Upper lobe of left lung (tissue), 6 donors: ENCODE results near the gene SHMT1. TPM values are rescaled to one million over a fixed set of nuclear protein-coding genes. Genes with fewer than 3 reads are reported as not detected.

Source experiments
- ATAC-seq, 2 donors: fragments of 200-7000 bp; cut with Tn5 transposase; one replicate each; pipeline ENCODE4 v1.9.1; 2022; ENCODE audit warnings: mild to moderate bottlenecking in 2 of 2, moderate library complexity in 2 of 2; ENCODE audit not compliant: low FRiP score in 2 of 2
- DNase-seq, 2 donors: peaks; one replicate each; pipeline ENCODE4 v3.0.0-alpha.2; 2019 to 2020
- H3K27ac ChIP-seq, 4 donors: fragments of 200-600 bp; sonication (generic); one replicate each; pipeline ENCODE4 v1.5.1; 2016 to 2019
- H3K27me3 ChIP-seq, 4 donors: fragments of 200-600 bp; sonication (generic); one replicate each; pipeline ENCODE4 v1.5.1; 2017 to 2019
- H3K36me3 ChIP-seq, 4 donors: fragments of 200-600 bp; sonication (generic); one replicate each; pipeline ENCODE4 v1.5.1; 2016 to 2019
- H3K4me1 ChIP-seq, 4 donors: fragments of 200-600 bp; sonication (generic); one replicate each; pipeline ENCODE4 v1.5.1; 2018 to 2019
- H3K4me3 ChIP-seq, 4 donors: fragments of 200-600 bp; sonication (generic); one replicate each; pipeline ENCODE4 v1.5.1; 2017 to 2019; ENCODE audit warnings: mild to moderate bottlenecking in 2 of 4, moderate library complexity in 1 of 4
- H3K9me3 ChIP-seq, 4 donors: fragments of 200-600 bp; sonication (generic); one replicate each; pipeline ENCODE4 v1.5.1; 2018 to 2019
- EP300 ChIP-seq, 4 donors: sonication (generic); formaldehyde crosslinking; IDR thresholded peaks; one replicate each; pipeline ENCODE4 v1.5.1; 2017; ENCODE audit warnings: antibody characterized with exemption in 4 of 4, control low read depth in 2 of 4
- POLR2A ChIP-seq, 4 donors: fragments of 450-650 bp; IDR thresholded peaks; one replicate each; pipeline ENCODE4 v1.5.1; 2016 to 2017; ENCODE audit warnings: antibody characterized with exemption in 4 of 4, mild to moderate bottlenecking in 2 of 4
- POLR2AphosphoS5 ChIP-seq, 2 donors: sonication (generic); formaldehyde crosslinking; IDR thresholded peaks; one replicate each; pipeline ENCODE4 v1.5.1; 2017; ENCODE audit warnings: antibody characterized with exemption in 2 of 2
- WGBS, 2 donors: methylation state at CpG; one replicate each; pipeline ENCODE4 v1.1.5; 2017 to 2018; 5-methylcytosine and 5-hydroxymethylcytosine counted together
- total RNA-seq, 6 donors: library from RNA; depleted of rRNA in 4 of 6; stranded (reverse); fragments of >200 nt in 4 of 6; gene quantifications; one replicate each; pipeline versions ENCODE4 v1.1.0 to v1.2.1, GENCODE V29; 2016 to 2021
- TF ChIP-seq, protein P1 (sequence below), 6 experiments: fragments of 450-650 bp in 4 of 6; fragments of 200-600 bp in 2 of 6; sonication (generic) in 2 of 6; IDR thresholded peaks; one replicate each; pipeline ENCODE4 v1.5.1; 2016 to 2019; ENCODE audit warnings: antibody characterized with exemption in 6 of 6
- donor health status: DM: no; HTN: no; CAD: no; lungs with moderate emphysema.
- donor health status: DM: no; HTN: yes; CAD: no; lungs with severe emphysema.

The SHMT1 gene
- total RNA-seq, 6 donors from 2014 or later, result 27.3 to 54.5 (median 42.5) TPM

DNA sequence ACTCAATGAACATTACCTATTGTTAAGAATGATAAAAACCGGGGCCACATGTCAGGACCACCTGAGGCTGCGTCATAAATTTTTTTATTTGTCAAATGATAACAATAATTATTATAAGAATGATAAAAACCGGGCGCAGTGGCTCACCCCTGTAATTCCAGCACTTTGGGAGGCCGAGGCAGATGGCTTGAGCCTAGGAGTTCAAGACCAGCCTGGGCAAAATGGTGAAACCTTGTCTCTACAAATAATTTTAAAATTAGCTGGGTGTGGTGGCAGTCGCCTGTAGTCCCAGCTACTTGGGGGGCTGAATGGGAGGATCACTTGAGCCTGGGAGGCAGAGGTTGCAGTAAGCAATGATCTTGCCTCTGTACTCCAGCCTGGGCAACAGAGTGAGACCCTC is 816 bp upstream of the SHMT1 start:
- Histone ChIP-seq H3K4me3 (peak overlapping the region in 1 of 4 donors; percentile 90), H3K36me3 (peaks cover 0 to 7% (median 0%) of the 10 kb centered on the region in 4 donors), H3K4me1 (peaks cover 11 to 20% (median 15%) of the 10 kb centered on the region in 4 donors), H3K27ac (no peak overlapping the region), H3K27me3 (no peaks in the 10 kb centered on the region), H3K9me3 (no peaks in the 10 kb centered on the region)
- DNase-seq (no peak), ATAC-seq (no peak)
- WGBS, 2 donors, result 96 to 97% methylated on average over 6 of the region's 6 CpGs
- TF ChIP-seq, protein P1, sequence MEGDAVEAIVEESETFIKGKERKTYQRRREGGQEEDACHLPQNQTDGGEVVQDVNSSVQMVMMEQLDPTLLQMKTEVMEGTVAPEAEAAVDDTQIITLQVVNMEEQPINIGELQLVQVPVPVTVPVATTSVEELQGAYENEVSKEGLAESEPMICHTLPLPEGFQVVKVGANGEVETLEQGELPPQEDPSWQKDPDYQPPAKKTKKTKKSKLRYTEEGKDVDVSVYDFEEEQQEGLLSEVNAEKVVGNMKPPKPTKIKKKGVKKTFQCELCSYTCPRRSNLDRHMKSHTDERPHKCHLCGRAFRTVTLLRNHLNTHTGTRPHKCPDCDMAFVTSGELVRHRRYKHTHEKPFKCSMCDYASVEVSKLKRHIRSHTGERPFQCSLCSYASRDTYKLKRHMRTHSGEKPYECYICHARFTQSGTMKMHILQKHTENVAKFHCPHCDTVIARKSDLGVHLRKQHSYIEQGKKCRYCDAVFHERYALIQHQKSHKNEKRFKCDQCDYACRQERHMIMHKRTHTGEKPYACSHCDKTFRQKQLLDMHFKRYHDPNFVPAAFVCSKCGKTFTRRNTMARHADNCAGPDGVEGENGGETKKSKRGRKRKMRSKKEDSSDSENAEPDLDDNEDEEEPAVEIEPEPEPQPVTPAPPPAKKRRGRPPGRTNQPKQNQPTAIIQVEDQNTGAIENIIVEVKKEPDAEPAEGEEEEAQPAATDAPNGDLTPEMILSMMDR (IDR thresholded peaks at IDR 0.05), result no peak
- no peak for TF ChIP-seq POLR2A (IDR thresholded peaks at IDR 0.05)
- no peak for TF ChIP-seq POLR2AphosphoS5 (IDR thresholded peaks at IDR 0.05)
- no peak for TF ChIP-seq EP300 (IDR thresholded peaks at IDR 0.05)

DNA sequence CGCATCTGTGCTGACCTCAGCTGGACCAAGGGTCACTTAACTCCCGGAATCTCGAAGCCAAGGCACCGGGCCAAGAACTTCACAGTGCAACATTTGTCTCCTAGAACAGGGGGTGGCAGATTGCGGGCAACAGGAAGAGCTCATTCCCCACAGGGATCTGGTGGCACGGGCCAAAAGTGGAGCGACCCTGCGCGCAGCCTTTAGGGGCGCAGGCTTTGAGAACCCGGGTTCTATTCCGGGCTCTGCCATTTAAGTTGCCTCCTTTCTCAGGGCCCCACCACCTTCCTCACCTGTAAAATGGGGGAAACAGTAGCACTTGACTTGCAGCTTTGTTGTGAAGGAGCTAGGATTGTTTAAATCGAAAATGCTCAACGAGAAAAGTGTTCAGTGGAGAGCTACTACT is 651 bp downstream of the SHMT1 start:
- 0 to 9% methylated on average over 10 to 14 of the region's 14 CpGs for WGBS, 2 donors
- Histone ChIP-seq H3K36me3 (peaks cover 0 to 12% (median 3%) of the 10 kb centered on the region in 4 donors), H3K4me1 (peaks cover 12 to 20% (median 15%) of the 10 kb centered on the region in 4 donors), H3K27ac (peak overlapping the region; percentile 78 to 91 (median 81)), H3K4me3 (peak overlapping the region; percentile 80 to 95 (median 88)), H3K9me3 (no peaks in the 10 kb centered on the region), H3K27me3 (no peaks in the 10 kb centered on the region)
- DNase-seq (peak in 1 of 2 donors; percentile 87), ATAC-seq (peak; percentile 55 to 63)
- TF ChIP-seq EP300 (IDR thresholded peaks at IDR 0.05), result no peak
- TF ChIP-seq POLR2A (IDR thresholded peaks at IDR 0.05), result no peak
- TF ChIP-seq, protein P1 (IDR thresholded peaks at IDR 0.05), result no peak
- TF ChIP-seq POLR2AphosphoS5 (IDR thresholded peaks at IDR 0.05), result no peak

DNA sequence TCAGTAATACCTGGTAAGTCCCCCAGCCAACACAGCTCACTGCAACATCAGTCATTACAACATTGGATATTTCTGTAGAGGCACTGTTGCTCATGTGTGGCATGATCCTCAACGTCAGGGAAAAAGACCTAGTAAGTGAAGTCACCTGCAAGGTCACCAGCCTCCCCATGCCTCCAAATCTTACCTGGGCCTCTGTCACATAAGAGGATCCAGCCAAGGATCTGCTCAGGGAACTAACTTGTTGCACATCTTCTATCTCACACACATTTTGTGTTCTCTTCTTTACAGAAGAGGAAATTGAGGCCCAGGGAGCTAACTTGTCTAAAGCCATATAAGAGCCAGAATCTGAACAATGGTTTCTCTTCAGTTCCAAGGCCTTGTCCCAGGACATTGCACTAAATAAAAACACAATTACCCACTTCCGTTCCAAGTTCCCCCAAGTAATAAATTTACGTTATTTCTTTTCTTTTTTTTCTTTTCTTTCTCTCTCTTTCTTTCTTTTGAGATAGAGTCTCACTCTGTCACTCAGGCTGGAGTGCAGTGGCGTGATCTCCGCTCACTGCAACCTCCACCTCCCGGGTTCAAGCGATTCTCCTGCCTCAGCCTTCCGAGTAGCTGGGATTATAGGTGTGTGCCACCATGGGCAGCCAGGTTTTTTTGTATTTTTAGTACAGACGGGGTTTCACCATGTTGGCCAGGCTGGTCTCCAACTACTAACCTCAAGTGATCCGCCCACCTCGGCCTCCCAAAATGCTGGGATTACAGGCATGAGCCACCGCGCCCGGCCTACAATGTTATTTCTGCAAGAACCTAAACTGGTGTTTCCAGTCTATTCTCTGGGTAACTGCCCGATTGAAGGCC is 1.3 kb downstream of the SHMT1 start:
- ATAC-seq (no peak), DNase-seq (no peak)
- Histone ChIP-seq H3K4me1 (peaks cover 14 to 25% (median 16%) of the 10 kb centered on the region in 4 donors), H3K9me3 (no peaks in the 10 kb centered on the region), H3K27me3 (no peaks in the 10 kb centered on the region), H3K27ac (peak overlapping the region; percentile 78 to 91 (median 81)), H3K36me3 (peaks cover 0 to 12% (median 3%) of the 10 kb centered on the region in 4 donors), H3K4me3 (peak overlapping the region in 3 of 4 donors; percentile 80 to 90 (median 85))
- TF ChIP-seq POLR2AphosphoS5 (IDR thresholded peaks at IDR 0.05) (no peak), POLR2A (IDR thresholded peaks at IDR 0.05) (no peak)
- TF ChIP-seq, protein P1 (IDR thresholded peaks at IDR 0.05), result no peak
- WGBS, 2 donors, result 64 to 66% methylated on average over 14 to 15 of the region's 15 CpGs

DNA sequence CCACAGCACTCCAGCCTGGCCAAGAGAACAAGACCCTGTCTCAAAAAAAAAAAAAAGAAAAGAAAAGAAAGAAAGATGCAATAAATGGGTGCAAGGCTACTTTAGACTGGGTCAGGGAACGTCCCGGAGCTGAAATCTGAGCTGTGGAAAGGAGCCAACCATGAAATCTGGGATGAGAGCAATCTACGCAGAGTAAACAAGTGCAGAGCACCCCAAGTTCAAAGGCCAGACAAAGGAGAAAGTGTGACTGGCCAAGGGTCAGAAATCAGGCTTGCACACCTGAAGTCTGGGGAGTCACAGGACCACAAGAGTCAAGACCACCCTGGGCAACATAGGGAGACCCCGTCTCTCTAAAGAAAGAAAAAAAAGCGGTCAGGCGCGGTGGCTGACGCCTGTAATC is 2.8 kb downstream of the SHMT1 start:
- peaks cover 0 to 15% (median 4%) of the 10 kb centered on the region in 4 donors for H3K36me3 ChIP-seq
- H3K27ac ChIP-seq, result no peak overlapping the region
- ATAC-seq, result no peak
- TF ChIP-seq POLR2AphosphoS5 (IDR thresholded peaks at IDR 0.05) (no peak), EP300 (IDR thresholded peaks at IDR 0.05) (no peak), POLR2A (IDR thresholded peaks at IDR 0.05) (no peak)
- TF ChIP-seq, protein P1 (IDR thresholded peaks at IDR 0.05), result no peak
- WGBS, 2 donors, result 86 to 89% methylated on average over 8 of the region's 8 CpGs
- no peaks in the 10 kb centered on the region for H3K27me3 ChIP-seq
- no peak overlapping the region for H3K4me3 ChIP-seq
- peaks cover 18 to 37% (median 25%) of the 10 kb centered on the region in 4 donors for H3K4me1 ChIP-seq
- H3K9me3 ChIP-seq, result no peaks in the 10 kb centered on the region
- no peak for DNase-seq
